Left forelimb (tissue), 1 donor: Measurements from ENCODE around the gene NFE2L3.
"Not testable (repeated sequence)": the region's sequence is repeated elsewhere in the genome, so short reads cannot be mapped to it uniquely, and the experiment has no call there.

Experiments used
- DNase-seq: peaks from one replicate; pipeline ENCODE4 v3.0.0-alpha.2; 2018; ENCODE audit warnings: low spot score

Gene NFE2L3

GRCh38 chr7:26147030-26147429, 5.0 kb upstream of the NFE2L3 start:
- DNase-seq = no peak

DNA sequence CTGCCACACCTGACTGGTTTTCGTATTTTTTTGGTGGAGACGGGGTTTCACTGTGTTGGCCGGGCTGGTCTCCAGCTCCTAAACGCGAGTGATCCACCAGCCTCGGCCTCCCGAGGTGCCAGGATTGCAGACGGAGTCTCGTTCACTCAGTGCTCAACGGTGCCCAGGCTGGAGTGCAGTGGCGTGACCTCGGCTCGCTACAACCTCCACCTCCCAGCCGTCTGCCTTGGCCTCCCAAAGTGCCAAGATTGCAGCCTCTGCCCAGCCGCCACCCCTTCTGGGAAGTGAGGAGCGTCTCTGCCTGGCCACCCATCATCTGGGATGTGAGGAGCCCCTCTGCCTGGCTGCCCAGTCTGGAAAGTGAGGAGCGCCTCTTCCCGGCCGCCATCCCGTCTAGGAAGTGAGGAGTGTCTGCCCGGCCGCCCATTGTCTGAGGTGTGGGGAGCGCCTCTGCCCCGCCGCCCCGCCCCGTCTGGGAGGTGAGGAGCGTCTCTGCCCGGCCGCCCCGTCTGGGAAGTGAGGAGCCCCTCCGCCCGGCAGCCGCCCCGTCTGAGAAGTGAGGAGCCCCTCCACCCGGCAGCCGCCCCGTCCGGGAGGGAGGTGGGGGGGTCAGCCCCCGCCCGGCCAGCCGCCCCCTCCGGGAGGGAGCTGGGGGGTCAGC, 4.2 kb upstream of the NFE2L3 start:
- DNase-seq = not testable (repeated sequence)

DNA sequence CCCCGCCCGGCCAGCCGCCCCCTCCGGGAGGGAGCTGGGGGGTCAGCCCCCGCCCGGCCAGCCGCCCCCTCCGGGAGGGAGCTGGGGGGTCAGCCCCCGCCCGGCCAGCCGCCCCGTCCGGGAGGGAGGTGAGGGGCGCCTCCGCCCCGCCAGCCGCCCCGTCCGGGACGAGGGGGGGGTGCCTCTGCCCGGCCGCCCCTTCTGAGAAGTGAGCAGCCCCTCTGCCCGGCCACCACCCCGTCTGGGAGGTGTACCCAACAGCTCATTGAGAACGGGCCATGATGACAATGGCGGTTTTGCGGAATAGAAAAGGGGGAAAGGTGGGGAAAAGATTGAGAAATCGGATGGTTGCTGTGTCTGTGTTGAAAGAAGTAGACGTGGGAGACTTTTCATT, 3.7 kb upstream of the NFE2L3 start:
- not testable (repeated sequence) for DNase-seq

- DNase-seq = no peak
Observed at GRCh38 chr7:26149391-26149977, 2.5 kb upstream of the NFE2L3 start.

DNA sequence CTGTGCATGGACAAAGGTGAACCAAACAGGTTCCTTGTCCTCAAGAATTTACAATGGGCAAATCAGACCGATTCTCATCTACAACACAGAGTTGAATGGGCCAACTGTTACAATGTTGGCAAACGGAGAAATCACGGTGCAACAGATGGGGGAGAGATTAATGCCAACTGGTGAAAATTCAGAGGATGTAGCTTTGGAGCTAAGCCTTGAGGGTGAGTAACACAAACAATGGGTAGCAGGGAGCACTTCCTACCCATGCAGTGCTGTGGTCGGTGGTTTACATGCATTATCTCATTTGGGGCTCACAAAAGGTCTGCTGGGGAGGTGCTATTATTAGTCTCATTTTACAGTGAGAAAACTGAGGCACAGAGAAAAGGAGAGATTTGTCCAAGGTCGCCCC, 902 bp upstream of the NFE2L3 start:
- DNase-seq = no peak

- no peak for DNase-seq
Observed at GRCh38 chr7:26151650-26151952, 397 bp upstream of the NFE2L3 start.

GRCh38 chr7:26152782-26153240, 813 bp downstream of the NFE2L3 start:
- not testable (repeated sequence) for DNase-seq

- no peak for DNase-seq
Observed at GRCh38 chr7:26153241-26153822, 1.3 kb downstream of the NFE2L3 start.

DNA sequence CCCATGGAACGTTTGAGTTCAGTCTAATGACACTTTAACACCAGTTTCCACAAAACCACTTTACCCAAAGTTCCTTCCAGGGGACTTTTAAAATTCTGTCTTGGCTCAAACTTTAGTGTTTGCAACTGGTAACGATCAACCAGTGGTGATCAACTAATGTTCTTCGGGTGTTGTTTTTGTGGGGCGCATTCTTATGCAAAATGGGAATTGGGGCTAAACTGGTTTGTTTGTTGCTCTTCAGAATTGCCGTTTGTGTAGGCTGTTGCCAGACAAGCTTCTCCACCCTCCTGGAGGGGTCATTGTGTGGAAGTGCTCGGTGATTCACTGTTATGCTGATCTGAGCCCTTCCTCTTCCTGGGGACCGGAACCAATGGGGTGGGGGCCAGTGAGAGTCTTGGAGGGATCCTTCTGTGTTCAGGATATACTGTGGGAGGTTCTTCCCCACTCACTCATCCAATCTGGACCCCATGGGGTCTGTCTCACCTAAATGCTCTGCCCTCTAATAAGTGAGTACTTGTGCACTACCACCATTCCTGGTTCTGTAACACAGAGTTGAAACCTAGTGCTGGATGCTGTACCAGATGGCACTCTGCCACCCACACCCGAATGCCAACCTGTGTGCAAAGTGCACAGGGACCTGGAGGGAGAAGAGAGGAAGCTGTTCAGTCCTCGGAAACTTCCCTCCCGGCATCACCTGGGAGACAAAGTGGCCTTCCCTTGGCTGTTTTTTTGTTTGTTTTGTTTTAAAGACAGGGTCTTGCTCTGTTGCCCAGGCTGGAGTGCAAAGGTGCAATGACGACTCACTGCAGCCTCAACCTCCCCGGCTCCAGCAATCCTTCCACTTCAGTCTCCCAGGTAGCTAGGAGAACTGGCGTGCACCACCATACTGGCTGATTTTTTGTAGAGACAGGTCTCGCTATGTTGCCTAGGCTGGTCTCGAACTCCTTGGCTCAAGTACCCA, 2.1 kb downstream of the NFE2L3 start:
- DNase-seq = no peak

DNA sequence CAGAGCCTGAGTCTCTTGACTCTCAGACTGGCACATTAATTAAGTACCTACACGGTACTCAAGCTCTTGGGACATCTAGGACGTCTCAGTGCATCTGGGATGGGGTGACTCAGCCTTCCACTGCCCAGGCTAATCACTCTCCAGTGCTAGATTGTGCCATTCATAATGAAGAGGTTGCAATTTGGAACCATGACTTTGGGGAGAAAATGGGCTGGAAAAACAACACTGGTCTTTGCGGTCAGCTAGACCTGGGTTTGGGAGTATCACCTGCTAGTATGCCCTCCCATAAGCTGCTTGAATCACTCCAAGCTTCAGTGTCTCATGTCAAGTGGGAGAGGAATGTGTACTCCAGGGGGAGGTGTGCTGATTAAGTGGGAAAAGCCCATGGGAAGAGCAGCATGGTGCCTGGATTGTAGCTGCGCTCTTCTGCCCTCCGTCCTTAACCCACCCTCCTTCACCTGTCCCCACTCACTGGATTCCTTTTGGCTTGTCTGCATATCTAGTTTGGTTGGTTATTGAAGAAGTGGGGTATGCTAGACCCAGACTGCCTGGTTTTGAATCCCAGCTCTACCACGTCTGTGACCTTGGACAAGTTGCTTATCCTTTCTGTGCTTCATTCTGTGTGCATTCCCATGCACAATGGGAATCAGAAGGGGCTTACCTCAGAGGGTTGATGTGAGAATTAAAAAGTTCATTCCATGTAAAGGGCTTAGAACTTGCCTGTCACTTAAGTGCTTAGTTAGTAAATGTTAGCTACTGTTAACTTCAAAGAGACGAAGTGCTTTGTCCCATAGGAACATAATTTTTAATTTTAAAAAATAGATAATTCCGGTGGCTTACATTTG, 3.8 kb downstream of the NFE2L3 start:
- DNase-seq = no peak

DNA sequence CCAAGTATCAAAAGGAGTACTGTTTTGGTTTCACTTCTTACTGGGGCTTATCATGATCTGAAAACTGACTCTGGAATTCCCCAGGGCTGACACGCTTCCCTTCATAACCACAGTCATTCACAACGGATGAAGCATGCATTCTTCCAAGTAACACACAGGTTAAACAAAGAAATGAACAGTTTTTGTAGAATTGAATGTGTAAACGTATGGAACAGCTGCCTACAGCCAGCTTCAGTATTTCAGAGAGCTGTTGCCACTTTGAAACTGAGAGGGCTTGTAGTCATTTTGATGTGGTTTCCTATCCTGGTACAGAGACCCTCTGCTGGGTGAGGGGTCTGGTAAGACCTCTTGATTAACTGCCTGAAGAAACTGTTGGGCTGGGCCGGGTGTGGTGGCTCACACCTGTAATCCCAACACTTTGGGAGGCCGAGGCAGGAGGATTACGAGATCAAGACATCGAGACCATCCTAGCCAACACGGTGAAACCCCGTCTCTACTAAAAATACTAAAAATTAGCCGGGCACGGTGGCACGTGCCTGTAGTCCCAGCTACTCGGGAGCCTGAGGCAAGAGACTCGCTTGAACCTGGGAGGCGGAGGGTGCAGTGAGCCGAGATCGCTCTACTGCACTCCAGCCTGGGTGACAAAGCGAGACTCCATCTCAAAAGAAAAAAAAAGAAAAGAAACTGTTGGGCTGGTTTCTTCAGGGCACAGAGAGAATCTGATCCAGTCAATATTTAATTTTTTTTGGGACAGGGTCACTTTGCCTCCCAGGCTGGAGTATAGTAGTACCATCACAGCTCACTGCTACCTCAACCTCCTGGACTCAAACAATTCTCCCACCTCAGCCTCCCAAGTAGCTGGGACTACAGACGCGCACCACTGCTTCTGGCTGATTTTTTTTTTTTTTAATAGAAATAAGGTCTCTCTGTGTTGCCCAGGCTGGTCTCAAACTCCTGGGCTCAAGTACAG, 4.7 kb downstream of the NFE2L3 start:
- DNase-seq = no peak

DNA sequence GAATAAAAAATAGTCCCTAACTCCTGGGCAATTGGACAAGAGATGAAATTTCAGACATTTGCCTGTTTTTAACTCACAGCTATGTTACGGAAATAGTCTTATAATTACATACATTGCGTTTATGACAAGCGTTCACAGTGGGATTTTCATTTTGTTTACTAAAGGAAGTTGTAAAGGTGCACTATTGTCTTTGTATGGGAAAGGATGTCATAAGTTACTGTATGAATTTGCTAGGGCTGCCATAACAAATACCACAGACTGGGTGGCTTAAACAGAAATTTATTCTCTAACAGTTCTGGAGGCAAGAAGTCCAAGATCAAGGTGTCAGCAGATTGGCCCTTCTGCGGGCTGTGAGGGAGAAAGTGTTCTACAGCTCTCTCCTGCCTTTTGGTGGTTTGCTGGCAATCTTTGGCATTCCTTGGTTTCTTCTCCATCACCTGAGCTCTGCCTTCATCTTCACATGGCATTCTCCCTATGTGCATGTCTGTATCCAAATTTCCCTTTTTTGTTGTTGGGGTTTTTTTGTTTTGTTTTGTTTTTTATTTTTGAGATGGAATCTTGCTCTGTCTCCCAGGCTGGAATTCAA, 5.6 kb downstream of the NFE2L3 start:
- DNase-seq = no peak

DNA sequence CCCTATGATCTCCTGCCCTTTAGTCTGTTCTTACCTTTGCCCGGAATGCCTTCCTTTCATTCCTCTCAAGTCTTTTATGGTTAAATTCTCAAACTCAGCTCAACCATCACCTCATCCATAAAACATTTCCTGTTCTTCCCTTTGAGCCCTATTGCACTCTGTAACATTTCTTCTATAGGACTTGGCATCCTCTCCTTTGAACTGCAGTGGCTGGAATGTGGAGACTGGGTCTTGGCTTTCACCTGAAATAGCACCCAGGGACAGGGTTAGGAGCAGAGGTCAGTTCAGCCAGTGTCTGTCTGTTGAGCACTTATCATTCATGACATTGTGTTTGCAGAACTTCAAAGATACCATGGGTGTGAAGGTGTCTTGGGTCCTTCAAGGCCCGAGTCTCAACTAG, 7.2 kb downstream of the NFE2L3 start:
- no peak for DNase-seq

DNA sequence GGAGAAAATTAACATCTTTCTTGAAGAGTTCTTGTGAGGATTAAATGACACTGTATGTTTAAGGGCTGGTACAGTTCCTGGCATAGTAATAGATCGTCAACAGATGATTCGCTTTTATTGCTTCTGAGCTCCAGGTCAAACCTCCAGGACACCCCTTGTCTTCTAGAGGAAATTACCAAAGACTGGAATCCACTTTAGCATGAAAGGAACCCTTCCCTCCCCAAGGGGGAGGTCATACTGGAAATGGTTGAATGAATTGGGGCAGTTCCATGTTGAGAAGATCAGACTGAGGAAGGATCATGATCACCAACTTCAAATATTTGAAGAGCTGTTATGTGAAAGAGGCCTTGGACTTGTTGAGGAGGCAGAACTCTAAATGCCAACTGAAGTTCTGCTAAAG, 8.9 kb downstream of the NFE2L3 start:
- DNase-seq = no peak

DNA sequence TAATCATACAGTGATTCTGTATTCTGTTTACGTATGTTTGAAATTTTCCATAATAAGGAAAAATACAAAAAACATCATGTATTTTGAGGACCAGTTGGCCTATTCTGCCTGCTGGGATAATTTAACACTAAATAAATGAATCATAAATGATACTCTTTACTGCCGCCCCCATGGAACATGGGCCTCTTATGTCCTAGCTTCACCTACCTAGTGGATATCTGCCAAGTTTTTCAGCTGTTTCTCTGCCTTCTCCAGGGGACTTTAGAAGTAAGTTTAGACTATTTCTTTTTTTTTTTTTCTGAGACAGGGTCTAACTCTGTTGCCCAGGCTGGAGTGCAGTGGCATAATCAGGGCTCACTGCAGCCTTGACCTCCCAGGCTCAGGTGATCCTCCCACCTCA, 10.4 kb downstream of the NFE2L3 start:
- no peak for DNase-seq

- DNase-seq = not testable (repeated sequence)
Observed at GRCh38 chr7:26163804-26164203, 11.8 kb downstream of the NFE2L3 start.

GRCh38 chr7:26165950-26166683, 14.1 kb downstream of the NFE2L3 start:
- DNase-seq = no peak

- DNase-seq = no peak
Observed at GRCh38 chr7:26166684-26167266, 14.8 kb downstream of the NFE2L3 start.

- no peak for DNase-seq
Observed at GRCh38 chr7:26167303-26167934, 15.4 kb downstream of the NFE2L3 start.
